ENCODE measurements around the gene IGLL5. TPM values are rescaled to one million over a fixed set of nuclear protein-coding genes. Genes with fewer than 3 reads are reported as not detected.
A peak's percentile ranks its signal among the peaks of the same experiment; 100 is the strongest.

IGLL5 gene
- total RNA-seq, 1 experiment from 2014 or later = not detected

- in situ Hi-C loops (cut with HindIII; ENCODE audit: low sequenced_read_pairs) = no loop called here
- DNase-seq (ENCODE audit: low spot score) = peak; percentile 3
Measured at GRCh38 chr22:22857607-22858558, 29.7 kb upstream of the IGLL5 start.

DNA sequence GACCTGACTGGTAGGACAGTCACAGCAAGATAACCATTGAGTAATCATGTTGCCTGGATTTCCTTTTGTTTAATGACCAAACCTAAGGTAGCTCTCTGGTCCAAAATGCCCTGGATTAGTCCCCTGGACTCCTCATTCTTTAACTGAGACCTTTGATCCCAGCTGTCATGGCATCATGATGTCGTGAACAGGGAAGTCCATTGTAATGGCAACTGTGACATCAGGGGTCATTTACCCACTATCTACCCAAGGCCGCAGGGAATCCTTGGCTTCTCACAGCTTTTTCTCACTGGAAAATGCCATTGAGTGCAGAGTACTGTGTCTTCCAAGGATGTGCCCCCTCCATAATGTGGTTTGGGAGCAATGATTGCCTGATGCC lies 29.1 kb upstream of the IGLL5 start:
- in situ Hi-C loops (cut with HindIII; ENCODE audit: low sequenced_read_pairs) = no loop called here
- no peak for DNase-seq (ENCODE audit: low spot score)

GRCh38 chr22:22863001-22863400 lies 24.6 kb upstream of the IGLL5 start:
- in situ Hi-C loops (cut with HindIII; ENCODE audit: low sequenced_read_pairs) = no loop called here
- no peak for DNase-seq (ENCODE audit: low spot score)

DNA sequence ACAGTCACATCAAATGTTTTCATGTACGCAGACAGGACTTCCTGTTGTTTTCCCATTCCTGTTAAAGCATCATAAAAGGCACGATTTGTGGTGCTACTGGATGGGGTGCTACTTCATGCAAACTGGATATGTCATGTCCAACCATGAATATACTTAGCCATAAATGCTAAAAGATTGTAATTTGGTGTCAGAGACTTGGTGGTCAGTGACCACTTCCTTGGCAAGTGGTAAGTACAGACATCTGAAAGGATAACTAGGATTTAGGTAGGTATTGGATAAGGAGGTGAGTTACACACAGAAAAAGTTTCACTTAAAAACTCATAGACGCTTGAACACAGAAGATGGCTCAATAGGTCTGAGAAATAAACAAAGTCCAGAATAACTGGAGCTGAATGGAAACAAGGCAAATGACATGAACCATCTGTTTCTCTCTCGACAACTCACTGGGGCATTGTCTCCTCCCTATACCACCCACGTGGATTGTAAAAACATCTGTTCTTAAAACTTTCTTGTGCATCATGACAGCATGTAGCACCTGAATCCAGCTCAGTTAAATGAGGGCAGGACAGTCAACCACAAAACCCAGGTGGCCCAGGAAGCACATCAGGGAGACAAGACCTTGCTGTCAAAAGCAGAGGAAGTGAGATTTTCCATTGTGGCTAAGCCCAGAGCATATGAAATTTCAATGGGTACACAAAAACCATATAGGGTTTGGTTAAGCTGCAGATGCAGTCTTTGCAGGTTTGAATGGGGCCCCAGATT lies 22.1 kb upstream of the IGLL5 start:
- in situ Hi-C loops (cut with HindIII; ENCODE audit: low sequenced_read_pairs) = no loop called here
- DNase-seq (ENCODE audit: low spot score) = no peak

DNA sequence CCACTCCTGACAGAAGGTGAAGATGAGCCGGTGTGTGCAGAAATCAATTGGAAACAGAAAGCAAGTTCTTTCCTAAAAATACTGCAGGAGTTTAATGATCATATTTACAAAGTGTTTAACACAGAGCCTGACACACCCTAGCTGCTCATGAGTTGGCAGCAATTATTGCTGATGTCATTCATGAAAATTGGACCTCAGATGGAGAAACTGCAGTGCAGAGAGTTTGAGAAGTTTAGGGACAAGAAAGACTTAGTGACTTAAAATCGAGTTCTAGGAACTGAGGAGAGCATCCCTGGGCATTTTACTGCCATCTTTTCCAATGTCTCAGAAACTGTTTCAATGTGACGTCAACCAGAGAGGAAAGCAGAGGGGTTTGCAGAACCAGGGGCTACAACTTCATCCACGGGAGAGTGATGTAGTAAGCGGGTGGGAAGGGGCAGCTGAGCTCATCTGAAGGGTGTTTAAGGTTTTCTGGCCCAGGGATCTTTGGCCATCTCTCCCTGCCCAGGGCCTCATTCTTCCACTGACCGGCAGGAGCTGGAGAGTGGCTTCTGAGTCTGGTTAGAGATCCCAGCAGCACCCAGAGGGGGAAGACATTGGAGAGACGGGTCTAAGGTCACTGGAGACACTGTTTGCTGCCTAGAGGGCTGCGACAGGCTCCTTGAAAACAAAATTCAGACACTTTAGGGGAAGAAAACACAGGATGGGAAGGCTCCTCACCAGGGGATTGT lies 21.1 kb upstream of the IGLL5 start:
- in situ Hi-C loops (cut with HindIII; ENCODE audit: low sequenced_read_pairs) = no loop called here
- DNase-seq (ENCODE audit: low spot score) = no peak

DNA sequence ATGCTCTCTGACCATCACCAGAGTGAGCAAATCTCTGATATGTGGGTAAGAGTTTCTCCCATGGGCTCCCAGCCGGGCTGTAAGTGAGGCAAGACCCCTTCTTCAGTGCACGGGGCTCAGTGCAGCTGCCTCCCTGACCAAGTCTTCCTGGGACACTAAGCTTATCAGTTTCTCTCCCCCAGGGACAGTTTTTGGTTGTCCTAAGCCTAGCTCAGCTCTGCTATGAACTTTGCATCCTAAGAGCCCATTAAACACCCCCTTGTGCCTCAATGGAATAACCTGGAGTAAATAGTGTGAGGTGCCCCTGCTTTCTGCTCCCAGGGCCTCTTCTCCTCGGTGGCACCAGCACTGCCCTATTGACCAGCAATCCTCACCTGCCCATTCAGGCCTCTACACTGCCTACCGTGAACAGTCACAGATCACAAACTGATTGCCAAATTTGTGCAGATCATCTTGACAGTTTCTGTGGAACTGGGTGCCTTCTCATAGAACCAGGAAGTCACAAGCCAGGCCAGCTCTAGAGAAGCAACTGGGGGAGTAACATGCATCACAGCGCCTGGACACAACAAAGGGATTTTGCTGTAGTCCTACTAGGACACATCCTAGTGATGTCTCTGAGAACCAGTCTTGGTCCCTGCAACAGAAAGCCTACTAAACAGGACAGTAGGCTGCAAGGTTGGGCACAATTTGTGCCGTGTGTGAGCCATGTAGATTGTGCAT lies 19.5 kb upstream of the IGLL5 start:
- in situ Hi-C loops (cut with HindIII; ENCODE audit: low sequenced_read_pairs) = no loop called here
- no peak for DNase-seq (ENCODE audit: low spot score)

DNA sequence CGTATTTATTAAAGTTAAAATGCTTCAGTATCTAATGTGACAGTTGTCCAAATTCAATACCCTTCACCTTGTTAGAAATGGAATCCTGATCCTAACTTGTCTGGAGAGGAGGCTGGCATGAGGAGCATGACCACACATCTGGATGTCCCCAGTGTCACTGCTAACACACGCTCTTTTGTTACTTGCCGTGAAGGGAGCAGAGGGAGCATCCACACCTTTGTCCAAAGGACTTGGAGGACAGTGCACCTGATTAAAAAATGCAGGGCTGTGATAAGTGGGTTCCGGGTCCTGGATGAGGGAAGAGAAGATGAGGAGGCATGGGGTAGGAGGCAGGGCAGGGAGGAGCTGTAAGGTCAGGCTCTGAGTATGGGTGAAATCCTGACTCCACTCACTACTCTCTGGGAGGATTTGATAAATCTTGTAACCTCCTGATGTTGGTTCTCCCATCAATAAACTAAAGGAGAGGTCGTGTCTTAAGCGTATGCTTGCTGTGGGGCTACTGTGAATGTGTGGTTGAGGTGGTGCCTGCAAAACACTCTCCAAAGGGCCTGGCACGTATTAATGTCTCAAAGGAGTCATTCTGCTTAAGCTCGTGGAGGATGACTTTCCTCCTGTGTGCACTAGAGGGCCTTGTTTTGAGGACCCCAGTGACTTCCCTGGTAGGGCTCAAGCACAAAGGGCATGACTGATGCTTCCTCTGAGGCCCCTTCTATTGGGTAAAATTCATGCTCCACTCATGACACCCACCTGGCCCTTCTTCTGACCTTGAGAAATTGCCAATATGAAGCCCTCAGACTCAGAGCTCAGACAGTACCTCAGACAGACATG lies 16.8 kb upstream of the IGLL5 start:
- no peak for DNase-seq (ENCODE audit: low spot score)
- in situ Hi-C loops (cut with HindIII; ENCODE audit: low sequenced_read_pairs) = no loop called here

- in situ Hi-C loops (cut with HindIII; ENCODE audit: low sequenced_read_pairs) = no loop called here
- DNase-seq (ENCODE audit: low spot score) = no peak
Measured at GRCh38 chr22:22871536-22872278, 15.9 kb upstream of the IGLL5 start.

- DNase-seq (ENCODE audit: low spot score) = no peak
- in situ Hi-C loops (cut with HindIII; ENCODE audit: low sequenced_read_pairs) = no loop called here
Measured at GRCh38 chr22:22872722-22873708, 14.6 kb upstream of the IGLL5 start.

- DNase-seq (ENCODE audit: low spot score) = peak; percentile 43
- in situ Hi-C loops (cut with HindIII; ENCODE audit: low sequenced_read_pairs) = no loop called here
Measured at GRCh38 chr22:22877523-22878210, 9.9 kb upstream of the IGLL5 start.

DNA sequence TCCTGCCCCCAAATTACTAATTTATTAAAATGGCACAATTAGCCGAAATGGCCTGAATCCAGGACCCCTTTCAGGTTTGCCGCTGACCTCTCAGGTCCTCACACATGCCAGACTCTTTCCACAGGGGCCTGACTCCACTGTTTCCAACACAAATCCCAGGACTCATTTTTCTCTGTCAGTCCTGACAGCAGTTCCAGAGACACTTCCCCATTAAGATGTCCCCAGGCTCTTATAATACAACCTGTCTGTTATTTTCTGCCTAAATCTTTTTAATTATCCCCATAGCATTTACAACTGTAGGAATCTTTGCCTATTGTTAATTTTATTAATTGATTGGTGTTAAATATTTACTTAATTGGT lies 9.4 kb upstream of the IGLL5 start:
- no peak for DNase-seq (ENCODE audit: low spot score)
- in situ Hi-C loops (cut with HindIII; ENCODE audit: low sequenced_read_pairs) = no loop called here

DNA sequence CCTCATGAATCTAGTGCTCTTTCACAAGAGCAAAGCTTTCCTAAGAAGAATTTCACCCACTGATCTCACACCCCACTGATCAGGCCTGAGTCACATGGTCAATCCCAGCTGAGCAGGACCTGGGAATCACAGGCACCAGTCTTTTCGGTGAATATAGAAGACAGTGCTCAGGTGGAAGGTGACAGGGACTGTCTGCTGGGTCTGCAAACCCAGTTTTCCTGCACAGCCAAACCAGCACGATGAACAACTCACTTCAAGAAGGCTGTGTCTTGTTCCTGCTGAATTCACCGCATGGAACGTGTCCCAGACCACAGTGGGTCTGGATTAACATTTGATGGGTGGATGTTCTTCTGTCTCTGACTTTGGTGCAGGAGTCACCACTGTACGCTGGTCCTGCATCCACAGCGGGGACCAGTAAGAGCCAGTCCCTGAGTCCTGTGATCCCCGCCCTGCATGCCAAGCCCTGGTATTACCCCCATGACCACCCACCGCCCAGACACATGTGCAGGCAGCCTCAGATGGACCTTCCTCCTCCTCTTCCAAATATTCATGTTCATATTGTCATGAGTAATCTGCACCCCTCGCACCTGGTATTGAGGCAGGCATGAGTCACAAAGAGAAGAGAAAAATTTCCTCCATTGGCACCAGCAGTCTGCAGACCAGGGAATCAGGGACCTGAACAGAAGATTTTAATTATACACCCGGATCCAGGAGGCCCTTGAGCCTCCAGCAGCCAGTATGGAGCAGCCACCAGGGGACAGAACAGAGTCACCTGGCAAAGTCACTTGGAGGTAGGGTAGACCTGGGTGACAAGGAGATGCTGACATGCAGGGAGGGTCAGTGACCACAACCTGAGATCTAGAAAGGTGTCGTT lies 8.6 kb upstream of the IGLL5 start:
- no peak for DNase-seq (ENCODE audit: low spot score)

DNA sequence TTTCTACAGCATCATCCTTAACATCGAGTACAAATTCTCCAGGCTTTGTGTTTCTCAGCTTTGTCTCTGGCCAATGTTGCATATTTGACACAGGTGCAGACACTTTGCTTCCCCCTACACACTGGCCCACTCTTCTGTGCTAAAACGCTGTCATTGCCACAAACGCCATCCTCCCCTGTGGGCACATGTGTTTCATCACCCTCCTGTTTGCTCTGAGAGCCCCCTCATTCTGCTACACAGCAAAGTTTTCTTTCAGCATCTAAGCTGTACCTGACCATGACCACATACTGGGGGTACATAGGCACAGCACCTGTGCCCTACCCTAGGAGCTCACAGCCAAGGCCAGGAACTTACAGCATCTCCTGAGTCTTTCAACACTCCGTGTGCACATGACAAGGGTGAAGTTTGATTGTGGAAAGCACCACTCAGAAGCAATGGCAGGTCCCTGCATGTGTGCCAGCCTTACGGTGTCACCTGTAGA lies 7.9 kb upstream of the IGLL5 start:
- no peak for DNase-seq (ENCODE audit: low spot score)
- in situ Hi-C loops (cut with HindIII; ENCODE audit: low sequenced_read_pairs) = no loop called here

More for the DNA sequence above, 8.6 kb upstream of the IGLL5 start:
- in situ Hi-C loops (cut with HindIII; ENCODE audit: low sequenced_read_pairs) = no loop called here

DNA sequence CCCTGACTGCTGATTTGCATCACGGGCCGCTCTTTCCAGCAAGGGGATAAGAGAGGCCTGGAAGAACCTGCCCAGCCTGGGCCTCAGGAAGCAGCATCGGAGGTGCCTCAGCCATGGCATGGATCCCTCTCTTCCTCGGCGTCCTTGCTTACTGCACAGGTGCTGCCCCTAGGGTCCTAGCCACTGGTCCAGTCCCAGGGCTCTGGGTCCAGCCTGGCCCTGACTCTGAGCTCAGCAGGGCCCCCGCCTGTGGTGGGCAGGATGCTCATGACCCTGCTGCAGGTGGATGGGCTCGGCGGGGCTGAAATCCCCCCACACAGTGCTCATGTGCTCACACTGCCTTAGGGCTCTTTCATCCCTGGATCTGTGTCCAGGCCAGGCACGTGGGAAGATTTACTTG lies 7.0 kb upstream of the IGLL5 start:
- DNase-seq (ENCODE audit: low spot score) = no peak
- in situ Hi-C loops (cut with HindIII; ENCODE audit: low sequenced_read_pairs) = no loop called here

Measured in G401 (cell line).